ENCODE data around the gene XKR7. TPM values are rescaled to one million over a fixed set of nuclear protein-coding genes. Genes with fewer than 3 reads are reported as not detected.

Gene XKR7
- total RNA-seq, 4 donors from 2014 or later: under 0.01 TPM; not detected in 3

GRCh38 chr20:31996996-31997395, 29.0 kb downstream of the XKR7 start:
- Histone ChIP-seq H3K27me3 (peaks cover 41% of the 10 kb centered on the region), H3K4me3 (no peak overlapping the region), H3K4me1 (no peaks in the 10 kb centered on the region), H3K27ac (no peak overlapping the region), H3K9me3 (no peaks in the 10 kb centered on the region), H3K36me3 (no peaks in the 10 kb centered on the region)
- in situ Hi-C loops (cut with MboI; ENCODE audit: low pct_ligation_motif_present in 1 of 4, low pct_unique_long_range_greater_than_20kb in 1 of 4, low sequenced_read_pairs in 3 of 4) (no loop called here), intact Hi-C loops (cut with DNase I; ENCODE audit: low total_unique reads) (no loop called here)
- 93% methylated on average over 18 of the region's 18 CpGs; no CpG with 5 or more reads in 1 of the 2 donors for WGBS, 2 donors (ENCODE audit: low coverage in 1 of 2)
- DNase-seq: no peak
- TF ChIP-seq CTCF (IDR thresholded peaks at IDR 0.05): no peak
- TF ChIP-seq POLR2A (IDR thresholded peaks at IDR 0.05): no peak
- TF ChIP-seq EP300 (IDR thresholded peaks at IDR 0.05; ENCODE audit: low read depth): no peak
- TF ChIP-seq POLR2AphosphoS5 (IDR thresholded peaks at IDR 0.05): no peak

- WGBS, 2 donors (ENCODE audit: low coverage in 1 of 2): 25 to 57% methylated on average over 1 to 2 of the region's 2 CpGs
- Histone ChIP-seq H3K9me3 (no peaks in the 10 kb centered on the region), H3K36me3 (no peaks in the 10 kb centered on the region), H3K27me3 (peaks cover 39% of the 10 kb centered on the region), H3K27ac (no peak overlapping the region), H3K4me1 (no peaks in the 10 kb centered on the region), H3K4me3 (no peak overlapping the region)
- DNase-seq: no peak
- in situ Hi-C loops (cut with MboI; ENCODE audit: low pct_ligation_motif_present in 1 of 4, low pct_unique_long_range_greater_than_20kb in 1 of 4, low sequenced_read_pairs in 3 of 4) (no loop called here), intact Hi-C loops (cut with DNase I; ENCODE audit: low total_unique reads) (no loop called here)
- TF ChIP-seq EP300 (IDR thresholded peaks at IDR 0.05; ENCODE audit: low read depth) (no peak), POLR2AphosphoS5 (IDR thresholded peaks at IDR 0.05) (no peak), POLR2A (IDR thresholded peaks at IDR 0.05) (no peak), CTCF (IDR thresholded peaks at IDR 0.05) (no peak)
These were observed 30.3 kb downstream of the XKR7 start for GRCh38 chr20:31998246-31998645.

- H3K27ac ChIP-seq: no peak overlapping the region
- no peak overlapping the region for H3K4me3 ChIP-seq
- no peaks in the 10 kb centered on the region for H3K4me1 ChIP-seq
- DNase-seq: no peak
- WGBS, 2 donors (ENCODE audit: low coverage in 1 of 2): 63 to 77% methylated on average over 2 of the region's 2 CpGs
- no peaks in the 10 kb centered on the region for H3K36me3 ChIP-seq
- H3K27me3 ChIP-seq: peaks cover under 1% of the 10 kb centered on the region
- TF ChIP-seq EP300 (IDR thresholded peaks at IDR 0.05; ENCODE audit: low read depth): no peak
- no peak for TF ChIP-seq CTCF (IDR thresholded peaks at IDR 0.05)
- TF ChIP-seq POLR2A (IDR thresholded peaks at IDR 0.05): no peak
- in situ Hi-C loops (cut with MboI; ENCODE audit: low pct_ligation_motif_present in 1 of 4, low pct_unique_long_range_greater_than_20kb in 1 of 4, low sequenced_read_pairs in 3 of 4) (no loop called here), intact Hi-C loops (cut with DNase I; ENCODE audit: low total_unique reads) (no loop called here)
- no peaks in the 10 kb centered on the region for H3K9me3 ChIP-seq
These were observed 35.4 kb downstream of the XKR7 start for GRCh38 chr20:32003325-32003724.

- H3K27me3 ChIP-seq: peaks cover 5% of the 10 kb centered on the region
- intact Hi-C loops (cut with DNase I; ENCODE audit: low total_unique reads): no loop called here
- in situ Hi-C loops (cut with MboI; ENCODE audit: low pct_ligation_motif_present in 1 of 4, low pct_unique_long_range_greater_than_20kb in 1 of 4, low sequenced_read_pairs in 3 of 4): no loop called here
- no peaks in the 10 kb centered on the region for H3K4me1 ChIP-seq
- TF ChIP-seq CTCF (IDR thresholded peaks at IDR 0.05) (no peak), POLR2A (IDR thresholded peaks at IDR 0.05) (no peak), EP300 (IDR thresholded peaks at IDR 0.05; ENCODE audit: low read depth) (no peak), POLR2AphosphoS5 (IDR thresholded peaks at IDR 0.05) (no peak)
- no peak overlapping the region for H3K27ac ChIP-seq
- no peak for DNase-seq
- no peaks in the 10 kb centered on the region for H3K36me3 ChIP-seq
- no peaks in the 10 kb centered on the region for H3K9me3 ChIP-seq
- no peak overlapping the region for H3K4me3 ChIP-seq
These were observed 37.0 kb downstream of the XKR7 start for GRCh38 chr20:32004963-32005362.

Data from transverse colon (tissue), 4 donors.